Measurements from ENCODE around the gene SUMO2. TPM values are rescaled to one million over a fixed set of nuclear protein-coding genes. Genes with fewer than 3 reads are reported as not detected.

Gene SUMO2
- total and polyA plus RNA-seq, 9 of the 15 experiments (the other 6 are each of a cell fraction or from before 2014, with no cell fraction given): 157 to 733 (median 419) TPM

DNA sequence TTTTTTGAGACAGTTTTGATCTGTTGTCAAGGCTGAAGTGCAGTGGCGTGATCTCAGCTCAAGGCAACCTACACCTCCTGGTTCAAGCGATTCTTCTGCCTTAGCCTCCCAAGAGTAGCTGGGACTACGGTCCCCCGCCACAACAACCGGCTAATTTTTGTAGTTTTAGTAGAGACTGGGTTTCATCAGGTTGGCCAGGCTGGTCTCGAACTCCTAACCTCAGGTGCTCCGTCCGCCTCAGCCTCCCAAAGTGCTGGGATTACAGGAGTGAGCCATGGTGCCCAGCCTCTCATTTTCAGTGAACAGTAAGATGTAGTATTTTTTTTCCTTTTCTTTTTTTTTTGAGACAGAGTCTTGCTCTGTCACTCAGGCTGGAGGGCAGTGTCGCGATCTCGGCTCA lies 7.8 kb downstream of the SUMO2 start (continued):
- TF ChIP-seq ZNF830 (CRISPR knock-in tag; IDR thresholded peaks at IDR 0.05) (no peak), SMAD2 (IDR thresholded peaks at IDR 0.05; ENCODE audit: low read depth, low read length) (no peak), ZNF778 (CRISPR knock-in tag; IDR thresholded peaks at IDR 0.05) (no peak), SAFB (IDR thresholded peaks at IDR 0.05; ENCODE audit: borderline replicate concordance, low read depth, low read length) (no peak), ZNF282 (CRISPR knock-in tag; IDR thresholded peaks at IDR 0.05) (no peak), SUPT5H (IDR thresholded peaks at IDR 0.05) (peak; percentile 54; the same call in 1 of the 2 replicates), CREBBP (IDR thresholded peaks at IDR 0.05; ENCODE audit: low read depth, low read length) (no peak), FOXJ3 (CRISPR knock-in tag; IDR thresholded peaks at IDR 0.05) (no peak), TSC22D4 (tag; IDR thresholded peaks at IDR 0.05) (no peak), SMAD3 (CRISPR knock-in tag; conservative IDR thresholded peaks at IDR 0.05) (no peak), ZNF134 (CRISPR knock-in tag; conservative IDR thresholded peaks at IDR 0.05) (no peak)
- TF ChIP-seq, protein P1, sequence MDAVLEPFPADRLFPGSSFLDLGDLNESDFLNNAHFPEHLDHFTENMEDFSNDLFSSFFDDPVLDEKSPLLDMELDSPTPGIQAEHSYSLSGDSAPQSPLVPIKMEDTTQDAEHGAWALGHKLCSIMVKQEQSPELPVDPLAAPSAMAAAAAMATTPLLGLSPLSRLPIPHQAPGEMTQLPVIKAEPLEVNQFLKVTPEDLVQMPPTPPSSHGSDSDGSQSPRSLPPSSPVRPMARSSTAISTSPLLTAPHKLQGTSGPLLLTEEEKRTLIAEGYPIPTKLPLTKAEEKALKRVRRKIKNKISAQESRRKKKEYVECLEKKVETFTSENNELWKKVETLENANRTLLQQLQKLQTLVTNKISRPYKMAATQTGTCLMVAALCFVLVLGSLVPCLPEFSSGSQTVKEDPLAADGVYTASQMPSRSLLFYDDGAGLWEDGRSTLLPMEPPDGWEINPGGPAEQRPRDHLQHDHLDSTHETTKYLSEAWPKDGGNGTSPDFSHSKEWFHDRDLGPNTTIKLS (IDR thresholded peaks at IDR 0.05; ENCODE audit: borderline replicate concordance, low read depth): no peak
- TF ChIP-seq, protein P2, sequence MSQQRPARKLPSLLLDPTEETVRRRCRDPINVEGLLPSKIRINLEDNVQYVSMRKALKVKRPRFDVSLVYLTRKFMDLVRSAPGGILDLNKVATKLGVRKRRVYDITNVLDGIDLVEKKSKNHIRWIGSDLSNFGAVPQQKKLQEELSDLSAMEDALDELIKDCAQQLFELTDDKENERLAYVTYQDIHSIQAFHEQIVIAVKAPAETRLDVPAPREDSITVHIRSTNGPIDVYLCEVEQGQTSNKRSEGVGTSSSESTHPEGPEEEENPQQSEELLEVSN (IDR thresholded peaks at IDR 0.05; ENCODE audit: borderline replicate concordance in 1 of 2, extremely low read depth in 1 of 2, insufficient read depth in 1 of 2, insufficient read length in 1 of 2, low read depth in 1 of 2, low read length in 1 of 2, poor library complexity in 1 of 2, severe bottlenecking in 1 of 2): no peak
- TF ChIP-seq, protein P3, sequence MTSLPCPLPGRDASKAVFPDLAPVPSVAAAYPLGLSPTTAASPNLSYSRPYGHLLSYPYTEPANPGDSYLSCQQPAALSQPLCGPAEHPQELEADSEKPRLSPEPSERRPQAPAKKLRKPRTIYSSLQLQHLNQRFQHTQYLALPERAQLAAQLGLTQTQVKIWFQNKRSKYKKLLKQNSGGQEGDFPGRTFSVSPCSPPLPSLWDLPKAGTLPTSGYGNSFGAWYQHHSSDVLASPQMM (CRISPR knock-in tag; IDR thresholded peaks at IDR 0.05): no peak
- TF ChIP-seq, protein P4, sequence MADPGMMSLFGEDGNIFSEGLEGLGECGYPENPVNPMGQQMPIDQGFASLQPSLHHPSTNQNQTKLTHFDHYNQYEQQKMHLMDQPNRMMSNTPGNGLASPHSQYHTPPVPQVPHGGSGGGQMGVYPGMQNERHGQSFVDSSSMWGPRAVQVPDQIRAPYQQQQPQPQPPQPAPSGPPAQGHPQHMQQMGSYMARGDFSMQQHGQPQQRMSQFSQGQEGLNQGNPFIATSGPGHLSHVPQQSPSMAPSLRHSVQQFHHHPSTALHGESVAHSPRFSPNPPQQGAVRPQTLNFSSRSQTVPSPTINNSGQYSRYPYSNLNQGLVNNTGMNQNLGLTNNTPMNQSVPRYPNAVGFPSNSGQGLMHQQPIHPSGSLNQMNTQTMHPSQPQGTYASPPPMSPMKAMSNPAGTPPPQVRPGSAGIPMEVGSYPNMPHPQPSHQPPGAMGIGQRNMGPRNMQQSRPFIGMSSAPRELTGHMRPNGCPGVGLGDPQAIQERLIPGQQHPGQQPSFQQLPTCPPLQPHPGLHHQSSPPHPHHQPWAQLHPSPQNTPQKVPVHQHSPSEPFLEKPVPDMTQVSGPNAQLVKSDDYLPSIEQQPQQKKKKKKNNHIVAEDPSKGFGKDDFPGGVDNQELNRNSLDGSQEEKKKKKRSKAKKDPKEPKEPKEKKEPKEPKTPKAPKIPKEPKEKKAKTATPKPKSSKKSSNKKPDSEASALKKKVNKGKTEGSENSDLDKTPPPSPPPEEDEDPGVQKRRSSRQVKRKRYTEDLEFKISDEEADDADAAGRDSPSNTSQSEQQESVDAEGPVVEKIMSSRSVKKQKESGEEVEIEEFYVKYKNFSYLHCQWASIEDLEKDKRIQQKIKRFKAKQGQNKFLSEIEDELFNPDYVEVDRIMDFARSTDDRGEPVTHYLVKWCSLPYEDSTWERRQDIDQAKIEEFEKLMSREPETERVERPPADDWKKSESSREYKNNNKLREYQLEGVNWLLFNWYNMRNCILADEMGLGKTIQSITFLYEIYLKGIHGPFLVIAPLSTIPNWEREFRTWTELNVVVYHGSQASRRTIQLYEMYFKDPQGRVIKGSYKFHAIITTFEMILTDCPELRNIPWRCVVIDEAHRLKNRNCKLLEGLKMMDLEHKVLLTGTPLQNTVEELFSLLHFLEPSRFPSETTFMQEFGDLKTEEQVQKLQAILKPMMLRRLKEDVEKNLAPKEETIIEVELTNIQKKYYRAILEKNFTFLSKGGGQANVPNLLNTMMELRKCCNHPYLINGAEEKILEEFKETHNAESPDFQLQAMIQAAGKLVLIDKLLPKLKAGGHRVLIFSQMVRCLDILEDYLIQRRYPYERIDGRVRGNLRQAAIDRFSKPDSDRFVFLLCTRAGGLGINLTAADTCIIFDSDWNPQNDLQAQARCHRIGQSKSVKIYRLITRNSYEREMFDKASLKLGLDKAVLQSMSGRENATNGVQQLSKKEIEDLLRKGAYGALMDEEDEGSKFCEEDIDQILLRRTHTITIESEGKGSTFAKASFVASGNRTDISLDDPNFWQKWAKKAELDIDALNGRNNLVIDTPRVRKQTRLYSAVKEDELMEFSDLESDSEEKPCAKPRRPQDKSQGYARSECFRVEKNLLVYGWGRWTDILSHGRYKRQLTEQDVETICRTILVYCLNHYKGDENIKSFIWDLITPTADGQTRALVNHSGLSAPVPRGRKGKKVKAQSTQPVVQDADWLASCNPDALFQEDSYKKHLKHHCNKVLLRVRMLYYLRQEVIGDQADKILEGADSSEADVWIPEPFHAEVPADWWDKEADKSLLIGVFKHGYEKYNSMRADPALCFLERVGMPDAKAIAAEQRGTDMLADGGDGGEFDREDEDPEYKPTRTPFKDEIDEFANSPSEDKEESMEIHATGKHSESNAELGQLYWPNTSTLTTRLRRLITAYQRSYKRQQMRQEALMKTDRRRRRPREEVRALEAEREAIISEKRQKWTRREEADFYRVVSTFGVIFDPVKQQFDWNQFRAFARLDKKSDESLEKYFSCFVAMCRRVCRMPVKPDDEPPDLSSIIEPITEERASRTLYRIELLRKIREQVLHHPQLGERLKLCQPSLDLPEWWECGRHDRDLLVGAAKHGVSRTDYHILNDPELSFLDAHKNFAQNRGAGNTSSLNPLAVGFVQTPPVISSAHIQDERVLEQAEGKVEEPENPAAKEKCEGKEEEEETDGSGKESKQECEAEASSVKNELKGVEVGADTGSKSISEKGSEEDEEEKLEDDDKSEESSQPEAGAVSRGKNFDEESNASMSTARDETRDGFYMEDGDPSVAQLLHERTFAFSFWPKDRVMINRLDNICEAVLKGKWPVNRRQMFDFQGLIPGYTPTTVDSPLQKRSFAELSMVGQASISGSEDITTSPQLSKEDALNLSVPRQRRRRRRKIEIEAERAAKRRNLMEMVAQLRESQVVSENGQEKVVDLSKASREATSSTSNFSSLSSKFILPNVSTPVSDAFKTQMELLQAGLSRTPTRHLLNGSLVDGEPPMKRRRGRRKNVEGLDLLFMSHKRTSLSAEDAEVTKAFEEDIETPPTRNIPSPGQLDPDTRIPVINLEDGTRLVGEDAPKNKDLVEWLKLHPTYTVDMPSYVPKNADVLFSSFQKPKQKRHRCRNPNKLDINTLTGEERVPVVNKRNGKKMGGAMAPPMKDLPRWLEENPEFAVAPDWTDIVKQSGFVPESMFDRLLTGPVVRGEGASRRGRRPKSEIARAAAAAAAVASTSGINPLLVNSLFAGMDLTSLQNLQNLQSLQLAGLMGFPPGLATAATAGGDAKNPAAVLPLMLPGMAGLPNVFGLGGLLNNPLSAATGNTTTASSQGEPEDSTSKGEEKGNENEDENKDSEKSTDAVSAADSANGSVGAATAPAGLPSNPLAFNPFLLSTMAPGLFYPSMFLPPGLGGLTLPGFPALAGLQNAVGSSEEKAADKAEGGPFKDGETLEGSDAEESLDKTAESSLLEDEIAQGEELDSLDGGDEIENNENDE (IDR thresholded peaks at IDR 0.05; ENCODE audit: low read depth, low read length): no peak

Data from K562 (cell line).